ENCODE measurements around the gene PLSCR1.

Gene PLSCR1

DNA sequence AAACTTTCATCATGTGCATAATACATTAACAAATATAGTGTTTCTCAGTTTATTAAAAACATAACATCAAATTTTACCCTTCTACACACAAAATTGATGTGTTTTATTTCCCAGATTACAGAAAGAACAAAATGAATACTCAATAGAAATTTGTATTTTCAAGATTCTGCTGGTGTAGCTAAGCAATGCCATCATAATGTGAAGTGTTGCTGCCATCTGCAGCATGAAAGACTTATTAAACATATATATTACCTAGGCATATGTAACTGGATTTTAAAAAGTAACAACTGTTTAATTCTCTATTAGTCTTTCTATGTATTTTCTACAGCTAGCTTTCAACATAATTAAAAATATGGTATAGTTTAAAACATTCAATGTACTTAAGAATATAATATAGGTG, 33.3 kb upstream of the PLSCR1 start (continued):
- TF ChIP-seq, protein P1, sequence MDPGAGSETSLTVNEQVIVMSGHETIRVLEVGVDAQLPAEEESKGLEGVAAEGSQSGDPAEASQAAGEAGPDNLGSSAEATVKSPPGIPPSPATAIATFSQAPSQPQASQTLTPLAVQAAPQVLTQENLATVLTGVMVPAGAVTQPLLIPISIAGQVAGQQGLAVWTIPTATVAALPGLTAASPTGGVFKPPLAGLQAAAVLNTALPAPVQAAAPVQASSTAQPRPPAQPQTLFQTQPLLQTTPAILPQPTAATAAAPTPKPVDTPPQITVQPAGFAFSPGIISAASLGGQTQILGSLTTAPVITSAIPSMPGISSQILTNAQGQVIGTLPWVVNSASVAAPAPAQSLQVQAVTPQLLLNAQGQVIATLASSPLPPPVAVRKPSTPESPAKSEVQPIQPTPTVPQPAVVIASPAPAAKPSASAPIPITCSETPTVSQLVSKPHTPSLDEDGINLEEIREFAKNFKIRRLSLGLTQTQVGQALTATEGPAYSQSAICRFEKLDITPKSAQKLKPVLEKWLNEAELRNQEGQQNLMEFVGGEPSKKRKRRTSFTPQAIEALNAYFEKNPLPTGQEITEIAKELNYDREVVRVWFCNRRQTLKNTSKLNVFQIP (CRISPR knock-in tag; IDR thresholded peaks at IDR 0.05; ENCODE audit: borderline replicate concordance, low read depth), result no peak
- TF ChIP-seq, protein P2, sequence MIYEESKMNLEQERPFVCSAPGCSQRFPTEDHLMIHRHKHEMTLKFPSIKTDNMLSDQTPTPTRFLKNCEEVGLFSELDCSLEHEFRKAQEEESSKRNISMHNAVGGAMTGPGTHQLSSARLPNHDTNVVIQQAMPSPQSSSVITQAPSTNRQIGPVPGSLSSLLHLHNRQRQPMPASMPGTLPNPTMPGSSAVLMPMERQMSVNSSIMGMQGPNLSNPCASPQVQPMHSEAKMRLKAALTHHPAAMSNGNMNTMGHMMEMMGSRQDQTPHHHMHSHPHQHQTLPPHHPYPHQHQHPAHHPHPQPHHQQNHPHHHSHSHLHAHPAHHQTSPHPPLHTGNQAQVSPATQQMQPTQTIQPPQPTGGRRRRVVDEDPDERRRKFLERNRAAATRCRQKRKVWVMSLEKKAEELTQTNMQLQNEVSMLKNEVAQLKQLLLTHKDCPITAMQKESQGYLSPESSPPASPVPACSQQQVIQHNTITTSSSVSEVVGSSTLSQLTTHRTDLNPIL (CRISPR knock-in tag; IDR thresholded peaks at IDR 0.05; ENCODE audit: low read depth), result no peak
- no peak for TF ChIP-seq SNAI2 (CRISPR knock-in tag; IDR thresholded peaks at IDR 0.05)
- TF ChIP-seq ESRRG (CRISPR knock-in tag; IDR thresholded peaks at IDR 0.05), result no peak

DNA sequence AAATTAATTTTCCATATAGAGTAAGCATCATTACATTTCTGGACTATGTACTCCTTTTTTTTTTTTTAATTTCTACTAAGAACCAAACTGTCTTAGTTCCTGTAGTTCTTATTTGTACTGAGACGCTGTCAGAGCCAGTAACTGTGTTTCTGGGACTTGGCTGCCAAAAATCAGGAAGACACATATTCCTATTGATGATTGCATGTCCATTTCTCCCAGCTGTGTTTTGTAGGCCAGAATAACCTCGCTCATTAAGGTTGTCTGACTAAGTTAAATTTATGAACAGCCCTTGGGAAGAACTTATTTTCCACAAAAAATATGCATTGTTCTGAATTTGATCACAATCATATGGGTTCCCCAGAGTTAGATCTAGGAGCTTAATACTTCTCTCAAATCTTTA, 31.2 kb upstream of the PLSCR1 start:
- ATAC-seq, result no peak
- TF ChIP-seq, protein P1 (CRISPR knock-in tag; IDR thresholded peaks at IDR 0.05; ENCODE audit: borderline replicate concordance, low read depth), result no peak
- TF ChIP-seq, protein P3, sequence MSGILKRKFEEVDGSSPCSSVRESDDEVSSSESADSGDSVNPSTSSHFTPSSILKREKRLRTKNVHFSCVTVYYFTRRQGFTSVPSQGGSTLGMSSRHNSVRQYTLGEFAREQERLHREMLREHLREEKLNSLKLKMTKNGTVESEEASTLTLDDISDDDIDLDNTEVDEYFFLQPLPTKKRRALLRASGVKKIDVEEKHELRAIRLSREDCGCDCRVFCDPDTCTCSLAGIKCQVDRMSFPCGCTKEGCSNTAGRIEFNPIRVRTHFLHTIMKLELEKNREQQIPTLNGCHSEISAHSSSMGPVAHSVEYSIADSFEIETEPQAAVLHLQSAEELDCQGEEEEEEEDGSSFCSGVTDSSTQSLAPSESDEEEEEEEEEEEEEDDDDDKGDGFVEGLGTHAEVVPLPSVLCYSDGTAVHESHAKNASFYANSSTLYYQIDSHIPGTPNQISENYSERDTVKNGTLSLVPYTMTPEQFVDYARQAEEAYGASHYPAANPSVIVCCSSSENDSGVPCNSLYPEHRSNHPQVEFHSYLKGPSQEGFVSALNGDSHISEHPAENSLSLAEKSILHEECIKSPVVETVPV (CRISPR knock-in tag; IDR thresholded peaks at IDR 0.05), result no peak
- TF ChIP-seq, protein P2 (CRISPR knock-in tag; IDR thresholded peaks at IDR 0.05; ENCODE audit: low read depth), result no peak
- TF ChIP-seq SNAI2 (CRISPR knock-in tag; IDR thresholded peaks at IDR 0.05) (no peak), ARNTL (CRISPR knock-in tag; IDR thresholded peaks at IDR 0.05; ENCODE audit: borderline replicate concordance, low read depth) (no peak), ZNF8 (CRISPR knock-in tag; IDR thresholded peaks at IDR 0.05) (no peak), ZFP30 (CRISPR knock-in tag; IDR thresholded peaks at IDR 0.05) (no peak), BACH2 (CRISPR knock-in tag; IDR thresholded peaks at IDR 0.05; ENCODE audit: borderline replicate concordance) (no peak), ISL1 (CRISPR knock-in tag; IDR thresholded peaks at IDR 0.05) (no peak), ZNF565 (CRISPR knock-in tag; conservative IDR thresholded peaks at IDR 0.05; ENCODE audit: low read depth) (no peak), TCF4 (CRISPR knock-in tag; IDR thresholded peaks at IDR 0.05; ENCODE audit: borderline replicate concordance) (no peak), PPARA (CRISPR knock-in tag; IDR thresholded peaks at IDR 0.05; ENCODE audit: borderline replicate concordance) (no peak), RARB (CRISPR knock-in tag; IDR thresholded peaks at IDR 0.05) (no peak), ZC3H10 (CRISPR knock-in tag; IDR thresholded peaks at IDR 0.05) (no peak)
- TF ChIP-seq, protein P4, sequence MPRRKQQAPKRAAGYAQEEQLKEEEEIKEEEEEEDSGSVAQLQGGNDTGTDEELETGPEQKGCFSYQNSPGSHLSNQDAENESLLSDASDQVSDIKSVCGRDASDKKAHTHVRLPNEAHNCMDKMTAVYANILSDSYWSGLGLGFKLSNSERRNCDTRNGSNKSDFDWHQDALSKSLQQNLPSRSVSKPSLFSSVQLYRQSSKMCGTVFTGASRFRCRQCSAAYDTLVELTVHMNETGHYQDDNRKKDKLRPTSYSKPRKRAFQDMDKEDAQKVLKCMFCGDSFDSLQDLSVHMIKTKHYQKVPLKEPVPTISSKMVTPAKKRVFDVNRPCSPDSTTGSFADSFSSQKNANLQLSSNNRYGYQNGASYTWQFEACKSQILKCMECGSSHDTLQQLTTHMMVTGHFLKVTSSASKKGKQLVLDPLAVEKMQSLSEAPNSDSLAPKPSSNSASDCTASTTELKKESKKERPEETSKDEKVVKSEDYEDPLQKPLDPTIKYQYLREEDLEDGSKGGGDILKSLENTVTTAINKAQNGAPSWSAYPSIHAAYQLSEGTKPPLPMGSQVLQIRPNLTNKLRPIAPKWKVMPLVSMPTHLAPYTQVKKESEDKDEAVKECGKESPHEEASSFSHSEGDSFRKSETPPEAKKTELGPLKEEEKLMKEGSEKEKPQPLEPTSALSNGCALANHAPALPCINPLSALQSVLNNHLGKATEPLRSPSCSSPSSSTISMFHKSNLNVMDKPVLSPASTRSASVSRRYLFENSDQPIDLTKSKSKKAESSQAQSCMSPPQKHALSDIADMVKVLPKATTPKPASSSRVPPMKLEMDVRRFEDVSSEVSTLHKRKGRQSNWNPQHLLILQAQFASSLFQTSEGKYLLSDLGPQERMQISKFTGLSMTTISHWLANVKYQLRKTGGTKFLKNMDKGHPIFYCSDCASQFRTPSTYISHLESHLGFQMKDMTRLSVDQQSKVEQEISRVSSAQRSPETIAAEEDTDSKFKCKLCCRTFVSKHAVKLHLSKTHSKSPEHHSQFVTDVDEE (CRISPR knock-in tag; IDR thresholded peaks at IDR 0.05), result no peak

DNA sequence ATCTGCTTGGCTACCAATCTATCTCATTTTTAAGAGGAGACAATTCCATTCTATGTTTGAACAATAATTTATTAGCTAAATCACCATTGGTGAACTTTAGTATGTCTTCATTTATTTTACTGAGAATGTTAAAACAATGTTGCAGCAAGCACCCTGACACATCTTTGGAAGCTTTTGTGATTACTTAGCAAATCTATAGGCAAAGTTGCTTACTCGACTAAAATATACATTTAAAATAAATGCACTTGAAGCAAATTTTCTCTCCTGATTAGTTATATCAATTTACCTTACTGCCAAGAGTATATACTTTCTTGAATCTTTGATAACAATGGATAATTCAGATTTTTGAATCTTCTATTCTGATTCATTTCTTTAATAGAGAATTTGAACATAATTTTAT, 29.8 kb upstream of the PLSCR1 start:
- TF ChIP-seq, protein P1 (CRISPR knock-in tag; IDR thresholded peaks at IDR 0.05; ENCODE audit: borderline replicate concordance, low read depth), result no peak
- TF ChIP-seq ZNF70 (CRISPR knock-in tag; IDR thresholded peaks at IDR 0.05) (no peak), PPARA (CRISPR knock-in tag; IDR thresholded peaks at IDR 0.05; ENCODE audit: borderline replicate concordance) (no peak), RARB (CRISPR knock-in tag; IDR thresholded peaks at IDR 0.05) (no peak), ZFP30 (CRISPR knock-in tag; IDR thresholded peaks at IDR 0.05) (no peak)
- TF ChIP-seq, protein P4 (CRISPR knock-in tag; IDR thresholded peaks at IDR 0.05), result no peak
- no peak for ATAC-seq
